Measurements from ENCODE around the gene OVOL1.

DNA sequence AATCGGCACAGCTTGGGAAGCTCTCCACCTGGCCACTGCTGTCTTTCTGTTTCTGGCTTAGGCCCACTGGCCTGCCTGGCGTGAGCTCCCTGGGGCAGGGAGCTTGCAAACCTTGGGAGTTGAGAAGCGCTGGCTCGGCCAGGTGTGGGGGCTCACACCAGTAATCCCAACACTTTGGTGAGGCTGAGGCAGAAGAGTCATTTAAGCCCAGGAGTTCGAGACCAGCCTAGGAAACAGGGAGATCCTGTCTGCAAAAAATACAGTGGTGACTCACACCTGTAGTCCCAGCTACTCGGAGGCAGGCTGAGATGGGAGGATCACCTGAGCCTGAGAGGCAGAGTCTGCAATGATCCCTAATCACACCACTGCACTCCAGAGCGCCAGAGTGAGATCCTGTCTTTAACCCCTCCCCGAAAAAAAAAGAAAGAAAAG, 10.1 kb upstream of the OVOL1 start:
- TF ChIP-seq, protein P1, sequence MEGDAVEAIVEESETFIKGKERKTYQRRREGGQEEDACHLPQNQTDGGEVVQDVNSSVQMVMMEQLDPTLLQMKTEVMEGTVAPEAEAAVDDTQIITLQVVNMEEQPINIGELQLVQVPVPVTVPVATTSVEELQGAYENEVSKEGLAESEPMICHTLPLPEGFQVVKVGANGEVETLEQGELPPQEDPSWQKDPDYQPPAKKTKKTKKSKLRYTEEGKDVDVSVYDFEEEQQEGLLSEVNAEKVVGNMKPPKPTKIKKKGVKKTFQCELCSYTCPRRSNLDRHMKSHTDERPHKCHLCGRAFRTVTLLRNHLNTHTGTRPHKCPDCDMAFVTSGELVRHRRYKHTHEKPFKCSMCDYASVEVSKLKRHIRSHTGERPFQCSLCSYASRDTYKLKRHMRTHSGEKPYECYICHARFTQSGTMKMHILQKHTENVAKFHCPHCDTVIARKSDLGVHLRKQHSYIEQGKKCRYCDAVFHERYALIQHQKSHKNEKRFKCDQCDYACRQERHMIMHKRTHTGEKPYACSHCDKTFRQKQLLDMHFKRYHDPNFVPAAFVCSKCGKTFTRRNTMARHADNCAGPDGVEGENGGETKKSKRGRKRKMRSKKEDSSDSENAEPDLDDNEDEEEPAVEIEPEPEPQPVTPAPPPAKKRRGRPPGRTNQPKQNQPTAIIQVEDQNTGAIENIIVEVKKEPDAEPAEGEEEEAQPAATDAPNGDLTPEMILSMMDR (IDR thresholded peaks at IDR 0.05; ENCODE audit: low read depth, low read length): no peak
- no peak for TF ChIP-seq POLR2A (IDR thresholded peaks at IDR 0.05; ENCODE audit: extremely low read depth, insufficient read length)
- TF ChIP-seq, protein P2, sequence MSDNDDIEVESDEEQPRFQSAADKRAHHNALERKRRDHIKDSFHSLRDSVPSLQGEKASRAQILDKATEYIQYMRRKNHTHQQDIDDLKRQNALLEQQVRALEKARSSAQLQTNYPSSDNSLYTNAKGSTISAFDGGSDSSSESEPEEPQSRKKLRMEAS (IDR thresholded peaks at IDR 0.05; ENCODE audit: low read depth, low read length): no peak
- no peak for TF ChIP-seq MYC (IDR thresholded peaks at IDR 0.05; ENCODE audit: low read depth, low read length)
